EH (cell line): ENCODE measurements around the gene MDM2.

ENCODE experiments used
- DNase-seq: peaks from one replicate; pipeline ENCODE4 v3.0.0-alpha.2; 2015; ENCODE audit warnings: low read depth

MDM2 gene

GRCh38 chr12:68878846-68879245 is 70.9 kb downstream of the MDM2 start:
- DNase-seq = no peak

- DNase-seq = no peak
Observed at GRCh38 chr12:68880660-68881325, 72.8 kb downstream of the MDM2 start.

GRCh38 chr12:68882251-68882964 is 74.4 kb downstream of the MDM2 start:
- DNase-seq = no peak

- DNase-seq = no peak
Observed at GRCh38 chr12:68883151-68883550, 75.2 kb downstream of the MDM2 start.

GRCh38 chr12:68884251-68884650 is 76.3 kb downstream of the MDM2 start:
- no peak for DNase-seq

GRCh38 chr12:68885381-68885780 is 77.4 kb downstream of the MDM2 start:
- DNase-seq = no peak

GRCh38 chr12:68886636-68887572 is 78.9 kb downstream of the MDM2 start:
- DNase-seq = no peak

DNA sequence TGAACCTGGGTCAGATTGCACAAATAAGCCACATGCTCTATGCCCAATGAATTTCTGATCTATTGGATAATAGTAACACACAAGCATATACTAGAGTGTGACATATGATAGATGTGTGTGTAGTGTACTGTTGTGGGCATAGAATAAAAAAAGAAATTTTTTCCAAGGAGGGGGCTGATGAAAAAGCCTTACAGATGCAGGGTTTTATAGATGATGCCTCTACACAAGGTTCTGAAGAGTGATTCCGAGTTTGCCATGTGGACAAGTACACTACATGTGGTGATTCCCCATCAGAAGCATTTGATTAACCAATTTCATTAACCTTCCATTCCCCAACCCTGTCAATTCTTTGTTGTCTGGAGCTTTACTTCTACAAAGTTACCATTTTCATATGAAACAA is 79.7 kb downstream of the MDM2 start:
- no peak for DNase-seq

DNA sequence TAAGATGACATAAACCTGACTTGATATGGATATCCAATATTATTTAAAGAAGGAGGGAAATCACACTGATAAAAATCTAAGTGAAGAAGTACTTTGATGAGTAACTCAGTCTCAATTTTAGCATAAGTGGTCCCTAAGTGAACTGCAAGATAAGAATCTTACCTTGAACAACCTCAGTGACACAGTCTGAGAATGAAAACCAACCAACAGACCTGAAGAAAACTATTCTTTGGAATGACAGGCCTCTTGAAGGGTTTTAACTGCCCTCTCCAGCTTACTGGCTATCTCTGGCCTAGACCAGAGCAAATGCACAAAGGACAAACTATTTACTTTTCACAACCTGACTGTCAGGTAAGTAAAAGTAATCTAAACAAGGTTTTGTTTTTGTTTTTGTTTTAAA is 80.3 kb downstream of the MDM2 start:
- DNase-seq = no peak

DNA sequence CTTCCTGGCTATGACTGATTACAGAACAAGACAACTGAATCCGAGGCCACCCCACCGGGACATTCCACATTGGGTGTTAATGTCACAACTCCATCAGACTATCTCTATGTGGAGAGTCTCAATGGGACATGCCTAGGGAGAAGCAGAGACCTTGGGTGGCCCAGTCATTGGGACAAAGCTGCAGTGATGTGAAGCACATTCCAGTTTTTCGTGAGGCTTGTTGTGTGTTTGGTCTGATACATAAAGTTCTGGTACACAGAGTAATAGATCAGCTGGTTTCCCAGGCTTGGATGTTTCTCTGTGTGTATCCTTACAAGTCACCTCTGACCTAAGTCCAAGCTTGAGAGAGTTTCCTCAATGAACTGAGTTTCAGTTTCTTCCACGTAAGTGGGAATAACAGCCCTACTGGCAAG is 82.7 kb downstream of the MDM2 start:
- no peak for DNase-seq

- DNase-seq = no peak
Observed at GRCh38 chr12:68891141-68891540, 83.2 kb downstream of the MDM2 start.

- no peak for DNase-seq
Observed at GRCh38 chr12:68893201-68893600, 85.2 kb downstream of the MDM2 start.

DNA sequence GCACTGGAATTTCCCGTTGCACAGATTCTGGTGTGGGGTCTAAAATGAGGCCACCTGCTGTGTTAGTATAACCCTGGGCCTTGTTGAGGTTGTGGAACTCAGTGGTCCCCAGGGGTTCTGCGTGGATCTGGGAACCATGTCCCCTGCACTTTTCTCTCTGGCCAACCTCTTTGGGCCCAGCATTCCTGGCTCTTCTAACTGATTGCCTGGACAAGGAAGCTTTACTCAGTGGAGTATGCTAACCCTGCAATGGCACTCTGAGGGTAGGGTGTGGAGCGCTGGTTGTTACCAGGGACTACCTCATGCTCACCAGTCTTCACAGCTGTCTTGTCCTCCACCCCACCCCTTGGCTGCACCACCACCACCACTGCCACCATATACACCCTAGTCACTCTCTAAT is 85.8 kb downstream of the MDM2 start:
- no peak for DNase-seq

DNA sequence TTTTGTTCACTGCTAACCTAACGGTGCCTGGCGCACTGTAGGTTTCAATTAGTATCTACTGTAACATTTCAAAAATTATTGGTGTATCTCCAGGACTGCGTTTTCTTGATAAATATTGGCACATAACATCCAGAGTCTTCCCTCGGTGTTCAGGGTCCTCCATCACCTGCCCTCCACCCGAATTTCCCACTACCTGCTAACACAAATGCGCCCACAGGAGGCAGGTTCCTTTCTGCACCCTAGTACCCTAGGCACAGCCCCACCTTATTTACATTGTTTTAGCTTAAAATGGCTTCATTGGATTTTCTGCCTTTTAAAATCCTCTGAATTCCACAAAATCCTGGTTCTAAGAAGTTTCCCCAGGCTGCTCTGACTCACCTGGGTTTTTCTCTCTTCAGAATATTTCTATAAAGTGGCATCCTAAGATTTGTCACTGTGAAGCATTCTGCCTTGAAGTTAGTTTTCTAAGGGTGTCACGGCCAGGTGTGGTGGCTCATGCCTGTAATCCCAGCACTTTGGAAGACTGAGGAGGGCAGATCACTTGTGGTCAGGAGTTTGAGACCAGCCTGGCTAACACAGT is 86.4 kb downstream of the MDM2 start:
- no peak for DNase-seq

DNA sequence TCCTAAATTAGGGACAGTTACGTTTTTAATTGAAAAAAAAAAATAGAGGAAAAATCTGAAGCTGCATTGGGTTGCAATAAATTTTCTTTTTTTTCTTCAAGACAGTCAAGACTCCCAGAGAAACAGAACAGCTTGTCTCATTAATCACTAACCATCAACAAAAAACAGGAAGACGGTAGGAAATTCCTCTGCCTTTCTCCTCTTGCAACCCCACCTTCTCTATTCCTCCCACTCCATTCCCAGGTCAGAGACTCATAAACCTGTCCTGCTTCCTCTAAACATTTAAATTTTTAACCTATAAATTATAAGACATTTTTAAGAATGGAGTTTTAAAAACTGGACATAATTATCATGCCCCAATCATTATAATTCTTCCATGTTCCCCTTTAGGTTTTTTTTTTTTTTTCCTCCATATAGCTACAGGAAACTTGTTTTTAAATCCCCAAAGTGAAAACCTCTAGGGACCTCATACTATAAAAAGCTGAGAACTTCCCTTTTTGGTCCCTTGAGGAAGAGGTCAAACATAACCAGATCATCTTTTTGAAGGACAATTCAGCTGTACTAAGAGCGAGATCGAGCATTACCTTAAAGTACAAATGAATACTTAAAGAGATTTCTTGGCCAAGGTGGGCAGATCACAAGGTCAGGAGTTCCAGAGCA is 89.0 kb downstream of the MDM2 start:
- no peak for DNase-seq

- peak; percentile 92 for DNase-seq
Observed at GRCh38 chr12:68899251-68899771, 91.3 kb downstream of the MDM2 start.

GRCh38 chr12:68900241-68900640 is 92.3 kb downstream of the MDM2 start:
- DNase-seq = no peak
